ENCODE measurements around the gene CSF1. TPM values are rescaled to one million over a fixed set of nuclear protein-coding genes. Genes with fewer than 3 reads are reported as not detected.

Gene CSF1
- polyA plus RNA-seq, 1 donor (not counting 4 experiments of a cell fraction or from before 2014, with no cell fraction given), result 1.8 TPM

- H3K36me3 ChIP-seq (ENCODE audit: control insufficient read depth in 2 of 2, extremely low read depth in 1 of 2, insufficient read depth in 2 of 2, low read length in 2 of 2), result no peaks in the 10 kb centered on the region
- FAIRE-seq (no peak), DNase-seq (ENCODE audit: low read depth, low spot score) (no peak)
- no peak overlapping the region for H3K4me3 ChIP-seq (ENCODE audit: control insufficient read depth in 2 of 3, extremely low read depth in 1 of 3, insufficient read depth in 2 of 3, low read depth in 1 of 3, low read length in 3 of 3)
- no peaks in the 10 kb centered on the region for H3K27me3 ChIP-seq (ENCODE audit: control insufficient read depth, extremely low read depth, insufficient read depth, low read length)
- H3K9ac ChIP-seq (ENCODE audit: control insufficient read depth, extremely low read depth, insufficient read depth, low read length), result no peak overlapping the region
- H4K20me1 ChIP-seq (ENCODE audit: control insufficient read depth, extremely low read depth, insufficient read depth, low read length), result no peaks in the 10 kb centered on the region
- H3K9me3 ChIP-seq (ENCODE audit: control insufficient read depth, low read depth, low read length), result no peaks in the 10 kb centered on the region
- no peak overlapping the region for H2AFZ ChIP-seq (ENCODE audit: control insufficient read depth, low read length)
- H3K27ac ChIP-seq (ENCODE audit: control insufficient read depth, insufficient read depth, low read length), result no peak overlapping the region
- H3K4me1 ChIP-seq (ENCODE audit: control insufficient read depth, extremely low read depth, insufficient read depth, low read length), result peaks cover 8% of the 10 kb centered on the region
- TF ChIP-seq EZH2 (IDR thresholded peaks at IDR 0.05; ENCODE audit: low read length), result no peak
- TF ChIP-seq CTCF (optimal IDR thresholded peaks at IDR 0.05 in 1 of 3, IDR thresholded peaks at IDR 0.05 in 1 of 3, conservative IDR thresholded peaks at IDR 0.05 in 1 of 3; ENCODE audit: extremely low read depth in 1 of 3, insufficient read depth in 2 of 3, low read length in 3 of 3), result no peak
- H3K9me1 ChIP-seq (ENCODE audit: control insufficient read depth, extremely low read depth, insufficient read depth, low read length), result no peaks in the 10 kb centered on the region
- H3K4me2 ChIP-seq (ENCODE audit: control insufficient read depth, extremely low read depth, insufficient read depth, low read depth, low read length), result no peak overlapping the region
- H3K79me2 ChIP-seq (ENCODE audit: control insufficient read depth, insufficient read depth, low read length), result no peaks in the 10 kb centered on the region
- dilution Hi-C loops (cut with MboI; ENCODE audit: extremely low pct_ligation_motif_present, low sequenced_read_pairs), result no loop called here
Measured at GRCh38 chr1:109875874-109876273, 34.8 kb upstream of the CSF1 start.

DNA sequence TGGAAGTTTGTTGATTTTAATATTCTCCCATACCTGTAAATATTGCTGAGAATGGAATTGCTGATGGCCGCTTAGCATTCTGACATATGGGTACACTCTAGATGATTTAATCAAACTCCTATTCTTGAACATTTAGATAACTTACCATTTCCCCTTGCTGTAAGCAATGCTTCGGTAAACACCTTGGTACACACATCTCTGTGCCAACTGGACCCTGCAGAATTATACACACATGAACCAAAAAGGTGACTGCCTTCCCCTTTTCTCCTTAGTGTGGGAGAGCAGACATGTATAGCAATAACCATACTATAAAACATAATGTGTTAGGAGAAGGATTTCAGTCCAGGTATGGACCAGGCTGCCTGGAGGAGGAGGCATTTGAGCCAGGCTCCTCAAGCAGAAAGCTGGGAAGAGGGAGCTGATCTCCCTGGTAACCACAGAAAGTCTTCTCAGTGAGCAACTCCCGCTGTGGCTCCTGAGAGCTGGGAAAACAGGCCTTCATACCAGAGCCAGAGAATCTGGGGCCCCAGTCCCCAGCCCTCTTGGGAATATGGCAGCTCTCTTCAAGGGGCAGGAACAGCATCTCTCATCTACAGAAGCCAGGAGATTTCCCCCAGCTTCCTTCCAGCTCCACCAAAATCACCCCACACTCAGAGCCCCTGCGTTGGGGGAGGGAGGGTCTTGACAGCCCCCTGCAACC, 33.9 kb upstream of the CSF1 start:
- dilution Hi-C loops (cut with MboI; ENCODE audit: extremely low pct_ligation_motif_present, low sequenced_read_pairs), result no loop called here
- no peaks in the 10 kb centered on the region for H3K9me3 ChIP-seq (ENCODE audit: control insufficient read depth, low read depth, low read length)
- H2AFZ ChIP-seq (ENCODE audit: control insufficient read depth, low read length), result no peak overlapping the region
- FAIRE-seq (no peak), DNase-seq (ENCODE audit: low read depth, low spot score) (no peak)
- H3K9me1 ChIP-seq (ENCODE audit: control insufficient read depth, extremely low read depth, insufficient read depth, low read length), result no peaks in the 10 kb centered on the region
- no peaks in the 10 kb centered on the region for H3K79me2 ChIP-seq (ENCODE audit: control insufficient read depth, insufficient read depth, low read length)
- H3K9ac ChIP-seq (ENCODE audit: control insufficient read depth, extremely low read depth, insufficient read depth, low read length), result peak overlapping the region; percentile 15
- TF ChIP-seq CTCF (optimal IDR thresholded peaks at IDR 0.05 in 1 of 3, IDR thresholded peaks at IDR 0.05 in 1 of 3, conservative IDR thresholded peaks at IDR 0.05 in 1 of 3; ENCODE audit: extremely low read depth in 1 of 3, insufficient read depth in 2 of 3, low read length in 3 of 3) (no peak), EZH2 (IDR thresholded peaks at IDR 0.05; ENCODE audit: low read length) (no peak)
- no peak overlapping the region for H3K27ac ChIP-seq (ENCODE audit: control insufficient read depth, insufficient read depth, low read length)
- peaks cover 8% of the 10 kb centered on the region for H3K4me1 ChIP-seq (ENCODE audit: control insufficient read depth, extremely low read depth, insufficient read depth, low read length)
- no peak overlapping the region for H3K4me3 ChIP-seq (ENCODE audit: control insufficient read depth in 2 of 3, extremely low read depth in 1 of 3, insufficient read depth in 2 of 3, low read depth in 1 of 3, low read length in 3 of 3)
- no peaks in the 10 kb centered on the region for H4K20me1 ChIP-seq (ENCODE audit: control insufficient read depth, extremely low read depth, insufficient read depth, low read length)
- H3K4me2 ChIP-seq (ENCODE audit: control insufficient read depth, extremely low read depth, insufficient read depth, low read depth, low read length), result peak overlapping the region; percentile 19
- H3K36me3 ChIP-seq (ENCODE audit: control insufficient read depth in 2 of 2, extremely low read depth in 1 of 2, insufficient read depth in 2 of 2, low read length in 2 of 2), result no peaks in the 10 kb centered on the region
- H3K27me3 ChIP-seq (ENCODE audit: control insufficient read depth, extremely low read depth, insufficient read depth, low read length), result no peaks in the 10 kb centered on the region

All from keratinocyte (primary cell).